HCT116 (cell line): ENCODE data around the gene EPG5. TPM values are rescaled to one million over a fixed set of nuclear protein-coding genes. Genes with fewer than 3 reads are reported as not detected.

Source experiments
- ATAC-seq: fragments of 200-7000 bp; cut with Tn5 transposase; 2 replicates; pipeline ENCODE4 v1.9.1; 2020; ENCODE audit warnings: mild to moderate bottlenecking, moderate library complexity
- BruUV-seq: library from RNA; stranded (reverse); fragments of 400-500 nt; replicated peaks from 2 replicates; lab custom pipeline; 2021; lab: Mats Ljungman, UMichigan
- CTCF ChIA-PET: fragments of 300-600 bp; sonication (Branson Sonifier 250); formaldehyde crosslinking; loops from one replicate; lab custom pipeline; 2021; ENCODE audit warnings: antibody characterized with exemption; lab: Charles Lee
- POLR2A ChIA-PET: fragments of 300-600, 350-600 bp; sonication (Branson Sonifier 250); formaldehyde crosslinking; loops from one replicate; lab custom pipeline; 2021; ENCODE audit warnings: antibody characterized with exemption; lab: Charles Lee
- RAD21 ChIA-PET, 2 experiments: fragments of 300-600 bp; sonication (Branson Sonifier 250); formaldehyde crosslinking; loops; one replicate each; lab custom pipeline; 2023; ENCODE audit warnings: low total read pairs in 2 of 2; ENCODE audit not compliant: uncharacterized antibody in 2 of 2, unreplicated experiment in 2 of 2, low non-redundant PET in 1 of 2; lab: Charles Lee
- DNase-seq: peaks from one replicate; pipeline ENCODE4 v3.0.0-alpha.2; 2010; ENCODE audit warnings: low read depth, low spot score
- H2AFZ ChIP-seq: fragments of 200-600 bp; shearing (Covaris generic), sonication (generic); 2 replicates; pipeline ENCODE4 v1.6.1; 2017; ENCODE audit warnings: low read depth, mixed run types, mixed read lengths, antibody characterized with exemption, low read length; ENCODE audit not compliant: poor library complexity, severe bottlenecking
- H3K27ac ChIP-seq: 2 replicates; pipeline ENCODE4 v1.5.1; 2012; ENCODE audit warnings: low read depth, low read length
- H3K27me3 ChIP-seq: fragments of 200-600 bp; sonication (generic); 2 replicates; pipeline ENCODE4 v1.6.1; 2016; ENCODE audit warnings: mixed run types, low read length, mixed read lengths; ENCODE audit not compliant: insufficient read depth
- H3K36me3 ChIP-seq, 2 experiments: fragments of 200-500 bp in 1 of 2; fragments of 200-600 bp in 1 of 2; sonication (Bioruptor generic) in 1 of 2; sonication (generic) in 1 of 2; 2 replicates each; pipeline versions ENCODE4 v1.5.1 to v1.6.1; 2014 to 2016; ENCODE audit warnings: low read length in 2 of 2, inconsistent platforms in 1 of 2, mixed read lengths in 1 of 2, mixed run types in 1 of 2; ENCODE audit not compliant: insufficient read depth in 2 of 2, control insufficient read depth in 1 of 2
- H3K4me1 ChIP-seq, 2 experiments: fragments of 200-600 bp in 1 of 2; sonication (generic) in 1 of 2; 2 replicates each; pipeline versions ENCODE4 v1.5.1 to v1.6.1; 2012 to 2017; ENCODE audit warnings: low read length in 2 of 2, inconsistent platforms in 1 of 2, mild to moderate bottlenecking in 1 of 2, mixed read lengths in 1 of 2, mixed run types in 1 of 2, moderate library complexity in 1 of 2; ENCODE audit not compliant: insufficient read depth in 2 of 2, control insufficient read depth in 1 of 2
- H3K4me2 ChIP-seq: fragments of 200-600 bp; sonication (generic); 2 replicates; pipeline ENCODE4 v1.6.1; 2017; ENCODE audit warnings: mixed run types, low read length, mixed read lengths
- H3K4me3 ChIP-seq, 2 experiments: fragments of 200-600 bp in 1 of 2; sonication (generic) in 1 of 2; replicated peaks in 1 of 2; 2 replicates each; pipeline ENCODE4 v1.5.1; 2011 to 2016; ENCODE audit warnings: low read length in 2 of 2, control low read depth in 1 of 2, low read depth in 1 of 2, mild to moderate bottlenecking in 1 of 2, mixed read lengths in 1 of 2, mixed run types in 1 of 2
- H3K79me2 ChIP-seq: fragments of 200-600 bp; sonication (generic); 2 replicates; pipeline ENCODE4 v1.6.1; 2017; ENCODE audit warnings: mild to moderate bottlenecking, mixed run types, low read length, moderate library complexity, mixed read lengths; ENCODE audit not compliant: insufficient read depth
- H3K9ac ChIP-seq: fragments of 200-600 bp; sonication (generic); 2 replicates; pipeline ENCODE4 v1.6.1; 2016; ENCODE audit warnings: low read length, mixed read lengths
- H3K9me2 ChIP-seq: fragments of 200-600 bp; sonication (generic), shearing (Covaris generic); 2 replicates; pipeline ENCODE4 v1.6.1; 2017; ENCODE audit warnings: mixed run types, mild to moderate bottlenecking, moderate library complexity; ENCODE audit not compliant: insufficient read depth
- H3K9me3 ChIP-seq, 2 experiments: fragments of 200-500 bp in 1 of 2; fragments of 200-600 bp in 1 of 2; sonication (Bioruptor generic) in 1 of 2; sonication (generic) in 1 of 2; 2 replicates each; pipeline ENCODE4 v1.6.1; 2014 to 2017; ENCODE audit warnings: low read length in 2 of 2, mixed read lengths in 2 of 2, inconsistent platforms in 1 of 2, low read depth in 1 of 2, mild to moderate bottlenecking in 1 of 2, mixed run types in 1 of 2, moderate library complexity in 1 of 2; ENCODE audit not compliant: control insufficient read depth in 1 of 2, insufficient read depth in 1 of 2
- H4K20me1 ChIP-seq: fragments of 200-600 bp; sonication (generic), shearing (Covaris generic); 2 replicates; pipeline ENCODE4 v1.6.1; 2017; ENCODE audit warnings: mixed run types, mild to moderate bottlenecking, moderate library complexity; ENCODE audit not compliant: insufficient read depth
- ATF3 ChIP-seq: IDR thresholded peaks from 2 replicates; pipeline ENCODE4 v1.6.1; 2012
- CBX3 ChIP-seq: IDR thresholded peaks from 2 replicates; pipeline ENCODE4 v1.6.1; 2012; ENCODE audit warnings: low read depth
- CEBPB ChIP-seq: IDR thresholded peaks from 2 replicates; pipeline ENCODE4 v1.6.1; 2012; ENCODE audit warnings: low read depth
- CTCF ChIP-seq, 3 experiments: fragments of 200-600 bp in 1 of 3; sonication (generic) in 1 of 3; IDR thresholded peaks in 2 of 3; conservative IDR thresholded peaks in 1 of 3; 2 replicates each; pipeline ENCODE4 v1.5.1; 2012 to 2017; ENCODE audit warnings: low read depth in 2 of 3, low read length in 2 of 3, antibody characterized with exemption in 1 of 3, borderline replicate concordance in 1 of 3, control low read depth in 1 of 3, mild to moderate bottlenecking in 1 of 3, mixed read lengths in 1 of 3, mixed run types in 1 of 3, moderate library complexity in 1 of 3; ENCODE audit not compliant: insufficient read depth in 1 of 3
- ELF1 ChIP-seq: IDR thresholded peaks from 2 replicates; pipeline ENCODE4 v1.6.1; 2012; ENCODE audit warnings: low read depth, borderline replicate concordance
- EZH2phosphoT487 ChIP-seq: fragments of 200-600 bp; IDR thresholded peaks from 2 replicates; pipeline ENCODE4 v1.6.1; 2018; ENCODE audit warnings: antibody characterized with exemption, borderline replicate concordance
- JUND ChIP-seq: IDR thresholded peaks from 2 replicates; pipeline ENCODE4 v1.6.1; 2012
- MAX ChIP-seq: IDR thresholded peaks from 2 replicates; pipeline ENCODE4 v1.6.1; 2012
- POLR2A ChIP-seq: IDR thresholded peaks from 2 replicates; pipeline ENCODE4 v1.7.0; 2011; ENCODE audit warnings: borderline replicate concordance; ENCODE audit not compliant: insufficient read depth, insufficient read length; ENCODE audit errors: extremely low read depth
- POLR2AphosphoS5 ChIP-seq: IDR thresholded peaks from 2 replicates; pipeline ENCODE4 v1.6.1; 2011; ENCODE audit warnings: mild to moderate bottlenecking, low read depth, low read length, moderate library complexity
- RAD21 ChIP-seq: IDR thresholded peaks from 2 replicates; pipeline ENCODE4 v1.6.1; 2012; ENCODE audit warnings: low read depth, mild to moderate bottlenecking
- REST ChIP-seq: IDR thresholded peaks from 2 replicates; pipeline ENCODE4 v1.6.1; 2012; ENCODE audit warnings: low read depth
- SIN3A ChIP-seq: IDR thresholded peaks from 2 replicates; pipeline ENCODE4 v1.6.1; 2012; ENCODE audit warnings: low read depth
- SP1 ChIP-seq: IDR thresholded peaks from 2 replicates; pipeline ENCODE4 v1.6.1; 2012; ENCODE audit warnings: low read depth
- SRF ChIP-seq: IDR thresholded peaks from 2 replicates; pipeline ENCODE4 v1.6.1; 2012; ENCODE audit warnings: low read depth
- TCF7L2 ChIP-seq: IDR thresholded peaks from 2 replicates; pipeline ENCODE4 v1.7.0; 2011; ENCODE audit warnings: borderline replicate concordance, inconsistent platforms; ENCODE audit not compliant: insufficient read depth, insufficient read length; ENCODE audit errors: extremely low read depth
- YY1 ChIP-seq: IDR thresholded peaks from 2 replicates; pipeline ENCODE4 v1.6.1; 2011; ENCODE audit warnings: low read length, low read depth, moderate library complexity, mild to moderate bottlenecking; ENCODE audit not compliant: insufficient replicate concordance; ENCODE audit errors: extremely low read depth
- ZBTB33 ChIP-seq: IDR thresholded peaks from 2 replicates; pipeline ENCODE4 v1.6.1; 2011; ENCODE audit warnings: mild to moderate bottlenecking, low read length, moderate library complexity; ENCODE audit not compliant: insufficient replicate concordance; ENCODE audit errors: extremely low read depth
- ZFX ChIP-seq: fragments of 450-650 bp; IDR thresholded peaks from 2 replicates; pipeline ENCODE4 v1.6.1; 2017
- ZNF274 ChIP-seq: fragments of 200-500 bp; sonication (Bioruptor generic); IDR thresholded peaks from 2 replicates; pipeline ENCODE4 v1.6.1; 2014; ENCODE audit warnings: mild to moderate bottlenecking, low read depth, low read length, inconsistent platforms
- intact Hi-C: fragments of 100-400 bp; cut with micrococcal nuclease; formaldehyde crosslinking; loops from 2 replicates; pipeline ENCODE4 v1.10.0; 2022
- total RNA-seq: library from RNA; stranded (reverse); gene quantifications from one replicate; pipeline ENCODE4 v1.2.1, GENCODE V29; 2021; ENCODE audit not compliant: unreplicated experiment

EPG5 gene
- total RNA-seq, 1 experiment from 2014 or later: 12.9 TPM

- no peaks in the 10 kb centered on the region for H3K79me2 ChIP-seq
- no peak for DNase-seq
- no peaks in the 10 kb centered on the region for H3K9me2 ChIP-seq
- ChIA-PET RAD21 (no interaction called here), CTCF (no interaction called here), POLR2A (no interaction called here)
- no peaks in the 10 kb centered on the region for H3K27me3 ChIP-seq
- H3K9me3 ChIP-seq: no peaks in the 10 kb centered on the region
- H3K36me3 ChIP-seq: no peaks in the 10 kb centered on the region
- no peak overlapping the region for H3K9ac ChIP-seq
- H4K20me1 ChIP-seq: no peaks in the 10 kb centered on the region
- H3K4me1 ChIP-seq: no peaks in the 10 kb centered on the region
- H3K27ac ChIP-seq: no peak overlapping the region
- intact Hi-C loops: no loop called here
- ATAC-seq: no peak
- H3K4me2 ChIP-seq: no peak overlapping the region
- H2AFZ ChIP-seq: no peak overlapping the region
- TF ChIP-seq POLR2AphosphoS5 (no peak), CTCF (IDR thresholded peaks at IDR 0.05 in 2 of 3, conservative IDR thresholded peaks at IDR 0.05 in 1 of 3; ENCODE audit: borderline replicate concordance in 1 of 3, insufficient read depth in 1 of 3, low read depth in 2 of 3, low read length in 2 of 3) (no peak), MAX (no peak), EZH2phosphoT487 (no peak), SRF (no peak), YY1 (no peak), CBX3 (no peak), POLR2A (no peak), ATF3 (no peak), ZFX (no peak), CEBPB (no peak), JUND (no peak), ELF1 (no peak), SP1 (no peak), SIN3A (no peak), ZNF274 (no peak), TCF7L2 (no peak), ZBTB33 (no peak), RAD21 (no peak), REST (no peak)
- no TSS peak for BruUV-seq
- H3K4me3 ChIP-seq: no peak overlapping the region
These were observed 122.2 kb downstream of the EPG5 start for GRCh38 chr18:45844938-45845337.
